CMK (cell line): Measurements from ENCODE around the gene REXO1.

Experiments used
- DNase-seq: peaks from one replicate; pipeline ENCODE4 v3.0.0-alpha.2; 2010; ENCODE audit warnings: low read depth

REXO1 gene

GRCh38 chr19:1828279-1829238 is 19.7 kb downstream of the REXO1 start:
- DNase-seq = no peak

DNA sequence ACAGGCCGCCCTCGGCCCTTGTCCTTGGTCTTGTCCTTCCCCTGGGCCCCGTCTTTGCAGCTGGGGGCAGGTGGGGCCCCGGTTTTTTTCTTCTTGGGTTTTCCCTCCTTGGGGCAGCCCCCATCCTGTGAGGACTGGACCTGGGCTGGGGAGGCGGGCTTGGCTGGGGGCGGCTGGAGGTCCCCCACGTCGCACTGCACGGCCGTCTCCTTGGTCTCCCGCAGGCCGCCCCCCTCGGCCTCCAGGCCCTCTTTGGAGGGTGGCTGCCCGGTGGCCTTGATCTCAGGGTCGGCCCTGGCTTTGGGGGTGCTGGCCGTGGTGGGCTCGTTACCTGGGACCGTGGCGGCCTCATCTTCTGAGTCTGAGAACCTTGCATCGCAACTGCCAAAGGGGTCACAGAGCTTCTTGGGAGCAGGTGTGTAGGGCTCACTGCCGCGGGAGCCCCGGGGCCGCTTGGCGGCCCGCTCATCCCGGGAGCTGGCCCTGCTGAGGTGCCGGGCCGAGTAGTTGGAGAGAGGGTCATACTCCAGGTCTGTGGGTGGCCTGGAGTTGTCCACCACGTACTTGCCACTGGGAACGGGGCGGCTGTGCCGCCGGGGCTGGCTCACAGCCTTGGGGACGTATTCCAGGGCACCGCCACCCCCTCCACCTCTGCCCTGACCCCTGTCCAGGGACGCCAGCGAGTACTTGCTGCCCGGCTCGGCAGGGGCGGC is 20.6 kb downstream of the REXO1 start:
- no peak for DNase-seq

DNA sequence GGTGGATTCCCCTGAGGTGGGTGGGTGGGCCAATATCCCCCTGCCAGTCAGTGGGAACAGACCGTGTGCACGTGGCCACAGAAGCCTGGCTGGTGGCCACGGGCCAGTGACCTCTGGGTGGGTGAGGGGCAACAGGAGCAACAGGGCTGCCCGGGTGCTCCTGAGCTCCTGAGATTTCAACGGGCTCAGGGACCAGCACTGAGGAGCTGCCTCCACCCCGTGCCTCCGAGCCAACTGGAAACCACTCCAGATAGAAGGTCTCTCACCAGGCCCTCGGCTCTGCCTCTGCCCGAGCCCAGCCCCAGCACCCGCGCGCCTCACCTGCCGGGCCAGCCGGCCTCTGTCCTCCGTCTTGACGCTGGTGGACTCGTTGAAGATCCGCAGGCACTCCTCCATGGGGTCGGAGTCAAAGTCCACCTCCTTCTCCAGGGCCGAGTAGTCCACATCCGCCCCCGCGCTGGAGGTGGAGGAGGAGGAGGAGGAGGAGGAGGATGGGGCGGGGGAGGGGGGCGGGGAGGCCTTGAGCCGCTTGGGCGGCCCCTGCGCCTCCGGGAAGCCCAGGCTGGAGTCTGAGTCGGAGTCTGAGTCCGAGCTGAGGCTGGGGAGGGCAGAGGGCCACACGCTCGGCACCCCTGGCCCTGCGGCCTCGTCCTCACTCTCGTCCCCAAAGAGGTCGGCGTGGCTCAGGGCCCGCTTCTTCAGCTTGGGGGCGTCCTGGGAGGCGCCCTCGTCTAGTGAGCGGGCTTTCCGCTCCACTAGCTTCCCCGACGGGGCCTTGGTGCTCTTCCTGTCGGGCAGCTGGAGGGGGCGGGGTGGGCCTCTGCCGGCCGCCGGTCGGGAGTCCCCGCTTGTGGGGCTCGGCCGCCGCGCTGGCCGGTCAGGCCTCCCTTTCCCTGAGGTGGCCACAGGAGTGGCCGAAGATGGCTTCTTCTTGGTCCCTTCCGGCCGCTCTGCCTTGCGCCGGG is 21.4 kb downstream of the REXO1 start:
- no peak for DNase-seq

DNA sequence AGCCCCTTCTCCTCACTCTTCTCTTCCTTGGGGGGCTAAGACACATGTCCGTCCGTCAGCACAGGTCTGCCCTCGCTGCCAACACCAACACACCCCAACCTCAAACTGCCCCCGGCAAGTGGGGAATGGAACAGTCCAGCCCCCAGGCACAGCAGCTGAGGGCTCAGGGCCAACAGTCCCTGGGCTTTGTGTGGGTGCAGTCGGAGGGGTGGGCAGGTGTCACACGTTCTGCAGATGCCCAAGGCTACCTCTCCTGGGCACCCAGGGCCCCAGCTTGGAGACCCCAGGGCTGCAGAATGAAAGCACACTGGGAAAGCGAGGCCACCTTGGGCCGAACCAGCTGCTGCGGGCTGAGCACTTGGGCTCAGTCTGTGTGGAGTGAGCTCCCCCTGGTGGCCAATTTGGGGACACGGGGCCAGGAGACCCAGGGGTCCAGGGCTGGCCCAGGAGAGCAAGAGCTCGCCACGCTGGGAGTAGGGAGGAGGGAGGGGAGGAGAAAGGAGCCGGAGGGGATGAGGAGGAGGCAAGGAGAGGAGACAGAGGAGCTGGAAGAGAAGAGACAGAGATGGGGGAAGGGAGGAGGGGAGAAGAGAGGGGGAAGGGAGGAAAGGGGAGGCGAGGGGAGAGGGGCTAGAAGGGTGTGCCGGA is 22.2 kb downstream of the REXO1 start:
- no peak for DNase-seq

DNA sequence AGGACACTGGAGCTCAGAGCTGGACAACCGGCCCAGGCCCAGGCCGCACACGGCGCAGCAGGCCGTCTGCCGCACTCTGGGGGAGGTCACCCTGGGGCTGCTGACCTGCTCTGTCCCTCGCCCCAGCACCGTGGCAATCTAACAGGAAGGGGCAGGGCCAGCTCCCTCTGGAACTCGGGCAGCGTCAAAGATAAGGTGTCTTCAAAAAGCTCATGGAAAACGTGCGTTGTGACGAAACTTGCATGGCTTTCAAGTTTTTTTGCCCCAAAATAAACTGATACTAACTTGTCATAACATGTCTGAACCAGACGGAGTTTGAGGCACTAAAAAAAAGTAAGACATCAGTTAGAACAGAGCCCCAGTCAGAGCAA is 24.0 kb downstream of the REXO1 start:
- DNase-seq = no peak

- DNase-seq = no peak
Measured at GRCh38 chr19:1823539-1824251, 24.6 kb downstream of the REXO1 start.

GRCh38 chr19:1823020-1823419 is 25.3 kb downstream of the REXO1 start:
- DNase-seq = no peak

GRCh38 chr19:1822210-1822609 is 26.1 kb downstream of the REXO1 start:
- no peak for DNase-seq

- no peak for DNase-seq
Measured at GRCh38 chr19:1819341-1820255, 28.7 kb downstream of the REXO1 start.

- no peak for DNase-seq
Measured at GRCh38 chr19:1818549-1819195, 29.6 kb downstream of the REXO1 start.

- DNase-seq = no peak
Measured at GRCh38 chr19:1817553-1818179, 30.6 kb downstream of the REXO1 start.

DNA sequence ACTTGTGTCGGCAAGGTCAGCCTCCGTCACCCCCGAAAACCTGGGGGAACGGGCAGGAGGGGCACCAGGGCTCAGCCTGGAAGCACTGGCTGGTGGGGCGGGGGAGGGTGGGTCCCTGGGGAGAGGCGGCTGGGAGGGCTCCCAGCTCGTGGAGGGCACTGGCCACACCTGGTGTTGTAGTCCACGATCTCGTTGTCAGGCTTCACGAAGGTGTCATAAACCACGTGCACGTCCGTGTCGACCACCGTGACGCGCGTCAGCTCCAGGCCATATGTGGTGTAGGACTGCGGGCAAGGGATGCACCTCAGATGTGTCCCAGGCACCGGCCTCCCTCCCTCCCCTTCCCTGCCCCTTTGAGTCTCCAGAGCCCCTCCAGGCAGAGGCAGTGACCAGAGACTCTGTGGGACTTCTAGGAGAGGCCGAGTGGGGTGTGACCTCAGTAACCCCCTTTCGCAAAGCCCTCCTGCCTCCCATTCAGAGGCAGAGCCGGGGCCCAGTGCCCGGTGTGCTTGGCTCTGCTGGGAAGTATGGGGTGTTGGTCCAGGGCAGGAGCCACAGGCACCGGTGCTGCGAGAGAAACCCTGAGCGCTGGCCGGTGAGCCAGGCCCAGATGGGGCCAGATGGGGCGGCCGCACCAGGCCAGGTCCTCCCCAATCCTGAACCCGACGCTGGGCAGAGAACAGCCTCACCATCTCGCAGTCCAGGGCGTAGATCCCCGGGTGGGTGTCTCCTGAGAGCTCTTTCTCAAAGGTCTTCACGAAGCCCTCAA is 31.6 kb downstream of the REXO1 start:
- DNase-seq = no peak

DNA sequence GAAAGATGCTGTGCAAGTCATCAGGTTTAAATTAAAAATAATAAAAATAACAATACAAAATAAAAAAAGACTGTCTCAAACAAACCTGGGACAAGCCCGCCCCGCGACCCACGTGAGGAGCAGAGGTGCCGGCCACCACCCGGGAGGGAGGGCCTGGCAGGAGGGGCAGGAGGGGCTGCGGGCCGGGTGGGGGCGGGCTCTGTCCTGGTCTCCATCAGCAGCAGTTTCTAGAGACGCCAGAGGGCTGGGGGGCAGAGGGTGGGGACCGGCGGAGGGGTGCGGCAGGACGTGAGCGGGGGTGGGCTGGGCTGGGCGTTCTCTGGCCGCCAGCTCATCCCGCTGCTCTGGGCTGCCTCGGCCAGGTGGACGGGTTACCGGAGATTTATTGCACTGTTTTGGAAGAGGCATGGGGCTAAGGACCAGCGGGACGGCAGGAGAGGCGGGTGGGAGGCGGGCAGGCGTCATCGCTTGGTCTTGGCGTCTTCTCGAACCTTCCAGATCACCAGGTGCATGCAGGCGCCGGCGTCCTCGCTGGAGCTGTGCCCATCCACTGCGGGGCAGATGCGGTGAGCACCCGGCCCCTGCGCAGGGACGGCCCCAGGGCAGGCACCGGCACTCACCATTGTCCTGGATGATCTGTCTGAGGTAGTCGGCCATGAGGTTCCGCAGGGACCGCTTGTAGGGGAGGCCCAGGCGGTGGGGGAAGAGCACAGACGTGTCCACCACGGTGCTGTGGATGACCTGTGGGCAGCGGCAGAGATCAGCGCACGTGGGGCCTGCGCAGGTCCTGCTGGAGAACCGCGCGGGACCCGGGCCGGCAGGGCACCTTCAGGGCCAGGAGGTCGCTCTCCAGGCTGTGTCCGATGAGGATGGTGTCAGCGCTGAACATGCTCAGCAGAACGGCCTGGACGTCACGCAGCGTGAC is 32.4 kb downstream of the REXO1 start:
- no peak for DNase-seq

- no peak for DNase-seq
Measured at GRCh38 chr19:1814833-1815604, 33.3 kb downstream of the REXO1 start.

- no peak for DNase-seq
Measured at GRCh38 chr19:1814391-1814790, 33.9 kb downstream of the REXO1 start.
